Stromal cell of bone marrow (primary cell): Measurements from ENCODE around the gene DRAP1.
"Not testable (repeated sequence)": the region's sequence is repeated elsewhere in the genome, so short reads cannot be mapped to it uniquely, and the experiment has no call there.

Experiments
- DNase-seq: peaks from one replicate; pipeline ENCODE4 v3.0.0-alpha.2; 2012; ENCODE audit warnings: low read depth

The DRAP1 gene

GRCh38 chr11:65931773-65932557 lies 12.7 kb downstream of the DRAP1 start:
- no peak for DNase-seq

- no peak for DNase-seq
These were observed 13.3 kb downstream of the DRAP1 start for GRCh38 chr11:65932558-65932919.

GRCh38 chr11:65934014-65934413 lies 14.8 kb downstream of the DRAP1 start:
- DNase-seq = no peak

- DNase-seq = no peak
These were observed 18.5 kb downstream of the DRAP1 start for GRCh38 chr11:65937766-65938165.

GRCh38 chr11:65941720-65942310 lies 22.6 kb downstream of the DRAP1 start:
- DNase-seq = no peak

- no peak for DNase-seq
These were observed 23.3 kb downstream of the DRAP1 start for GRCh38 chr11:65942531-65942930.

- DNase-seq = peak; percentile 36
These were observed 25.0 kb downstream of the DRAP1 start for GRCh38 chr11:65944191-65944590.

GRCh38 chr11:65944767-65945166 lies 25.5 kb downstream of the DRAP1 start:
- DNase-seq = no peak

- no peak for DNase-seq
These were observed 26.2 kb downstream of the DRAP1 start, which contains the start of gene TSGA10IP for GRCh38 chr11:65945430-65945911. TSGA10IP (plus strand) TSS chr11:65945480; CDS start chr11:65945676, 196 bp downstream.

GRCh38 chr11:65945941-65946558 lies 26.8 kb downstream of the DRAP1 start:
- no peak for DNase-seq

- no peak for DNase-seq
These were observed 27.4 kb downstream of the DRAP1 start for GRCh38 chr11:65946655-65947054.

- no peak for DNase-seq
These were observed 27.9 kb downstream of the DRAP1 start for GRCh38 chr11:65947133-65947532.

- no peak for DNase-seq
These were observed 28.4 kb downstream of the DRAP1 start for GRCh38 chr11:65947603-65948125.

GRCh38 chr11:65950711-65951110 lies 31.5 kb downstream of the DRAP1 start:
- DNase-seq = not testable (repeated sequence)

- DNase-seq = not testable (repeated sequence)
These were observed 32.4 kb downstream of the DRAP1 start for GRCh38 chr11:65951641-65952040.

- no peak for DNase-seq
These were observed 32.9 kb downstream of the DRAP1 start for GRCh38 chr11:65952052-65952521.

GRCh38 chr11:65953471-65953870 lies 34.2 kb downstream of the DRAP1 start:
- DNase-seq = no peak

GRCh38 chr11:65954771-65955170 lies 35.5 kb downstream of the DRAP1 start:
- no peak for DNase-seq

- DNase-seq = no peak
These were observed 39.1 kb downstream of the DRAP1 start for GRCh38 chr11:65958291-65958690.

GRCh38 chr11:65958774-65959420 lies 39.7 kb downstream of the DRAP1 start:
- no peak for DNase-seq

GRCh38 chr11:65960824-65961266 lies 41.6 kb downstream of the DRAP1 start:
- no peak for DNase-seq
